ENCODE results near the gene SBK2. TPM values are rescaled to one million over a fixed set of nuclear protein-coding genes. Genes with fewer than 3 reads are reported as not detected.

The SBK2 gene
- total RNA-seq, 1 experiment from 2014 or later: not detected

DNA sequence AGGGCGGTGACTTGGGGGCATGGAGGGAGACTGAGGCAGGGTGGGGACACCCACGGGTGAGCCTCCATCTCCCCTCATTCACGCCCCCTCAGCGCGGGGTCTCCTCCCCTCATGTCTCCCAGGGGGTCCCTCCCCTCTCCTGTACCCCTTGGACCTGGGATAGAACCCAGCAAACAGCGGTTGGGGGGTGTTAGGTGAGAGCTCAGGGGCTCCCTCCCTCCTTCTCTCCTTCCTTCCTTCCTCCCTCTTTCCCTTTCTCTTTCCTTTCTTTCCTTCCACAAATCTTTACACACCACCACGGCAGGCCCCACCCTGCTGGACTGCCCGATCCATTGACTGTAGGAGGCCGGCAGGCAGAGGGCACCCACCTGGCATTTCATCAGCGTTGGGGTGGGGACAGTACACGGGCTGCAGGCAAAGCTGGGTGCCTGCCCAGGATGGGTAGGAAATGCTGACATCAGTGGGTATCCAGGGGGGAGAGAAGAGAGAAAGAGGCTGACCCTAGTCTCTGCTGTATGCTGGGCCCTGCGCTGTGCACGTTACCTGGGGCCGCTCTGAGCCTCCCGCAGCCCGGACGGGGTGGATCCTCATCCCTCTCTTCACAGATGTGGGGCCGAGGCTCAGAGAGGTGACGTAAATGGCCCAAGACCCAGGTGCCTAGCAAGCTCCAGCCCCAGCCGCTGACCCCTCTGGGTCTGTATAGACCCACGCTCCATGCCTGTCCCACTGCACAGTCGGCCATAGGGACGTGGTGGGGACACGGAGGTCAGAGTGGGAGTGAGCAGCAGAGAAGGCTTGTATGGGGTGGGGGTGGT is 45.2 kb downstream of the SBK2 start:
- no peaks in the 10 kb centered on the region for H3K79me2 ChIP-seq (ENCODE audit: low read length)
- H3K27me3 ChIP-seq (ENCODE audit: low read length): no peaks in the 10 kb centered on the region
- TF ChIP-seq EZH2phosphoT487 (IDR thresholded peaks at IDR 0.05; ENCODE audit: borderline replicate concordance, low read length) (no peak), EZH2 (IDR thresholded peaks at IDR 0.05; ENCODE audit: low read length, unreplicated experiment) (no peak)
- BruUV-seq (replicated peaks): no TSS peak
- DNase-seq (no peak), ATAC-seq (peak; percentile 11)
- no peaks in the 10 kb centered on the region for H4K20me1 ChIP-seq (ENCODE audit: low read length)
- H3K27ac ChIP-seq (ENCODE audit: low read length): no peak overlapping the region
- H3K9me2 ChIP-seq (replicated peaks; ENCODE audit: low read length): no peaks in the 10 kb centered on the region
- ChIA-PET CTCF (interaction anchor here (1.0 kb wide), 1 partner anchor 12 kb away, joined by 3 read pairs; no protein-coding TSS in a partner anchor), POLR2A (ENCODE audit: unreplicated experiment) (no interaction called here)
- H2AFZ ChIP-seq (ENCODE audit: low read length): no peak overlapping the region
- no peak overlapping the region for H3K4me2 ChIP-seq (ENCODE audit: low read length)
- no peaks in the 10 kb centered on the region for H3K36me3 ChIP-seq (ENCODE audit: low read depth, low read length)
- H3K9ac ChIP-seq (ENCODE audit: low read length): no peak overlapping the region
- intact Hi-C loops (cut with micrococcal nuclease): no loop called here
- no peaks in the 10 kb centered on the region for H3K9me3 ChIP-seq (ENCODE audit: low read length)
- H3F3A ChIP-seq (ENCODE audit: low read length, unreplicated experiment): peaks cover 3% of the 10 kb centered on the region
- H3K4me1 ChIP-seq (ENCODE audit: insufficient read depth, low read length): peaks cover 17% of the 10 kb centered on the region
- no peak overlapping the region for H3K4me3 ChIP-seq (ENCODE audit: low read length)

DNA sequence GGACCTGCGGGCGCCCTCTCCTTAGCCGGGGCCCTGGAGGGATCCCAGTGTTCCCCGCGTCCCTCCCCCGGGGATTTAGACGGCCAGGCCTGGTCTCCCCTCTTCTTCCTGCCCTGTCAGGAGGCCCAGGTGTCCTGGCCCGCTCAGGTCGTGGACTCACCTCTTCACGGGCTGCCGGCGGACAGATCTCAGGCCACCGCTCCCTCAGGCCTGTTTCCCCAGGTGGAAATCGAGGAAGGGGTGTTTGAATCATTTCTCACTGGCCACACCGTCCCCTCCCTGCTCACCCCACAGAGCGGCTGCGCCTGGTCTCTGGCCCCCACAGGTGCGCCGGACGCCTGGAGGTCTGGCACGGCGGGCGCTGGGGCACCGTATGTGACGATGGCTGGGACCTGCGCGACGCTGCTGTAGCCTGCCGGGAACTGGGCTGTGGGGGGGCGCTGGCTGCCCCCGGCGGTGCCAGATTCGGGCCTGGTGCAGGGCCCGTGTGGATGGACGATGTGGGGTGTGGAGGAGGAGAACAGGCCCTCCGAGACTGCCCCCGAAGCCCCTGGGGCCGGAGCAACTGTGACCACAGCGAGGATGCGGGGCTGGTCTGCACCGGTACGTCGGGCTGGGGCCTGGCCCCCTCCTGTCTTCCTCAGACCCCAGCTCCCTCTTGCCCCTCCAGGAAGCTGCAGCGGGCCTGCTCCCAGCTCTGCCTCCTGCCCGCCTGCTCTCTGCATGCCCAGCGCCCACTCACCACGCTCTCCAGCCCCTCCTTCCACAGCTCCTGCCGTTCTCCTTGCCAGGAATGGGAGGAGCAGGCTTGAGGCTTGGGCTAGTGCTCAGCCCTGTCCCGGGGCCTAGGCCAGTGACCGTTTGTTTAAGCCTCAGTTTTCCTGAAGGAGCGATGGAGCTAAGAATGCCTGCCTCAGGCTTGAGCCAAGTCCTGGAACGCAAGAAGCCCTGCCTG is 46.2 kb downstream of the SBK2 start:
- Histone ChIP-seq H2AFZ (ENCODE audit: low read length) (no peak overlapping the region), H3K9ac (ENCODE audit: low read length) (no peak overlapping the region), H3K36me3 (ENCODE audit: low read depth, low read length) (no peaks in the 10 kb centered on the region), H4K20me1 (ENCODE audit: low read length) (no peaks in the 10 kb centered on the region), H3K4me2 (ENCODE audit: low read length) (no peak overlapping the region), H3K27ac (ENCODE audit: low read length) (no peak overlapping the region), H3K79me2 (ENCODE audit: low read length) (no peaks in the 10 kb centered on the region), H3K9me2 (replicated peaks; ENCODE audit: low read length) (no peaks in the 10 kb centered on the region), H3K27me3 (ENCODE audit: low read length) (no peaks in the 10 kb centered on the region), H3K9me3 (ENCODE audit: low read length) (no peaks in the 10 kb centered on the region), H3K4me3 (ENCODE audit: low read length) (no peak overlapping the region), H3K4me1 (ENCODE audit: insufficient read depth, low read length) (peaks cover 26% of the 10 kb centered on the region), H3F3A (ENCODE audit: low read length, unreplicated experiment) (peaks cover 3% of the 10 kb centered on the region)
- no TSS peak for BruUV-seq (replicated peaks)
- CTCF ChIA-PET: no interaction called here
- DNase-seq (no peak), ATAC-seq (no peak)
- POLR2A ChIA-PET (ENCODE audit: unreplicated experiment): no interaction called here
- intact Hi-C loops (cut with micrococcal nuclease): no loop called here
- TF ChIP-seq EZH2 (IDR thresholded peaks at IDR 0.05; ENCODE audit: low read length, unreplicated experiment) (no peak), EZH2phosphoT487 (IDR thresholded peaks at IDR 0.05; ENCODE audit: borderline replicate concordance, low read length) (no peak)
- TF ChIP-seq, protein P1, sequence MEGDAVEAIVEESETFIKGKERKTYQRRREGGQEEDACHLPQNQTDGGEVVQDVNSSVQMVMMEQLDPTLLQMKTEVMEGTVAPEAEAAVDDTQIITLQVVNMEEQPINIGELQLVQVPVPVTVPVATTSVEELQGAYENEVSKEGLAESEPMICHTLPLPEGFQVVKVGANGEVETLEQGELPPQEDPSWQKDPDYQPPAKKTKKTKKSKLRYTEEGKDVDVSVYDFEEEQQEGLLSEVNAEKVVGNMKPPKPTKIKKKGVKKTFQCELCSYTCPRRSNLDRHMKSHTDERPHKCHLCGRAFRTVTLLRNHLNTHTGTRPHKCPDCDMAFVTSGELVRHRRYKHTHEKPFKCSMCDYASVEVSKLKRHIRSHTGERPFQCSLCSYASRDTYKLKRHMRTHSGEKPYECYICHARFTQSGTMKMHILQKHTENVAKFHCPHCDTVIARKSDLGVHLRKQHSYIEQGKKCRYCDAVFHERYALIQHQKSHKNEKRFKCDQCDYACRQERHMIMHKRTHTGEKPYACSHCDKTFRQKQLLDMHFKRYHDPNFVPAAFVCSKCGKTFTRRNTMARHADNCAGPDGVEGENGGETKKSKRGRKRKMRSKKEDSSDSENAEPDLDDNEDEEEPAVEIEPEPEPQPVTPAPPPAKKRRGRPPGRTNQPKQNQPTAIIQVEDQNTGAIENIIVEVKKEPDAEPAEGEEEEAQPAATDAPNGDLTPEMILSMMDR (conservative IDR thresholded peaks at IDR 0.05; ENCODE audit: low read depth, low read length): no peak

DNA sequence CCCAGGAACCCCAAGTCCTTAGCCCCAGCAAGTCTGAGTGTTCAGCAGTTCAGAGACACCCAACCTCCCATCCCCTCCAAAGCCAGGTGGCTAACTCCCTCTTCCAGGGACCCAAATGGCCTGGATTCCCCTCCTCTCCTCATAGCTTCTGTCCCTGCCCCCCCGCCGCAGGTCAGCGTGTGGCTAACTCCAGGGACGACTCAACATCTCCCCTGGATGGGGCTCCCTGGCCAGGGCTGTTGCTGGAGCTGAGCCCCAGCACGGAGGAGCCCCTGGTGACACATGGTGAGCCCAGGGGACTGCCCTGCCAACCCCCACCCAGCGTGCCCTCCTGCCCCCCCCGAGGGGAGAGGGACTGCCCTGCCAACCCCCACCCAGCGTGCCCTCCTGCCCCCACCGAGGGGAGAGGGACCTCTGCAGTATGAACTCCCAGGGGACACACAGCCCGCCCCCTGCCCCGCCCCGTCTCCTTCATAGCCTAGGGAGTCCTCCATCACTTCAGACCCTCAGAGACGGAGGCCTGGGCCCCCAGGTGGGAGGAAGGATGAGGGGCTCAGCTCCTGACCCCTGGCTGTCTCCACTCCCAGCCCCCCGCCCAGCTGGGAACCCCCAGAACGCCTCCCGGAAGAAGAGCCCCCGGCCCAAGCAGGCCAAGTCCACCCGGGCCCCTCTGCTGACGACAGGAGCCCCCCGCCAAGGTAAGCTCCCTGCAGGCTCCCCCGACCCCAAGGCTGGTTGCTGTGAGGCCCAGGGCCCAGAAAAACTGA is 47.0 kb downstream of the SBK2 start:
- BruUV-seq (replicated peaks): no TSS peak

More for the DNA sequence above, 47.0 kb downstream of the SBK2 start:
- Histone ChIP-seq H3F3A (ENCODE audit: low read length, unreplicated experiment) (peaks cover 3% of the 10 kb centered on the region), H2AFZ (ENCODE audit: low read length) (no peak overlapping the region), H3K27me3 (ENCODE audit: low read length) (no peaks in the 10 kb centered on the region), H3K9me3 (ENCODE audit: low read length) (no peaks in the 10 kb centered on the region), H3K4me3 (ENCODE audit: low read length) (no peak overlapping the region), H3K4me1 (ENCODE audit: insufficient read depth, low read length) (peaks cover 26% of the 10 kb centered on the region), H3K36me3 (ENCODE audit: low read depth, low read length) (no peaks in the 10 kb centered on the region), H3K27ac (ENCODE audit: low read length) (no peak overlapping the region), H4K20me1 (ENCODE audit: low read length) (no peaks in the 10 kb centered on the region), H3K4me2 (ENCODE audit: low read length) (no peak overlapping the region), H3K79me2 (ENCODE audit: low read length) (no peaks in the 10 kb centered on the region), H3K9me2 (replicated peaks; ENCODE audit: low read length) (no peaks in the 10 kb centered on the region), H3K9ac (ENCODE audit: low read length) (no peak overlapping the region)
- ATAC-seq (no peak), DNase-seq (no peak)
- ChIA-PET POLR2A (ENCODE audit: unreplicated experiment) (no interaction called here), CTCF (no interaction called here)
- intact Hi-C loops (cut with micrococcal nuclease): no loop called here
- no peak for TF ChIP-seq EZH2 (IDR thresholded peaks at IDR 0.05; ENCODE audit: low read length, unreplicated experiment)
- TF ChIP-seq, protein P1 (conservative IDR thresholded peaks at IDR 0.05; ENCODE audit: low read depth, low read length): no peak
- TF ChIP-seq EZH2phosphoT487 (IDR thresholded peaks at IDR 0.05; ENCODE audit: borderline replicate concordance, low read length): no peak
